DND-41 (cell line): ENCODE results near the gene IL7R.
"Not testable (repeated sequence)": the region's sequence is repeated elsewhere in the genome, so short reads cannot be mapped to it uniquely, and the experiment has no call there.

Source experiments
- ATAC-seq: fragments of 200-7000 bp; cut with Tn5 transposase; 3 replicates; pipeline ENCODE4 v1.9.1; 2021; ENCODE audit warnings: low read depth; ENCODE audit not compliant: insufficient read depth
- DNase-seq: peaks from one replicate; pipeline ENCODE4 v3.0.0-alpha.2; 2020
- H2AFZ ChIP-seq: 2 replicates; pipeline ENCODE4 v1.6.0; 2012; ENCODE audit warnings: low read depth, low read length
- H3K27ac ChIP-seq: 2 replicates; pipeline ENCODE4 v1.5.1; 2012; ENCODE audit warnings: low read length, inconsistent platforms
- H3K27me3 ChIP-seq: fragments of 200-600 bp; sonication (generic); 2 replicates; pipeline ENCODE4 v1.6.0; 2012; ENCODE audit warnings: low read length, mild to moderate bottlenecking, inconsistent platforms; ENCODE audit not compliant: insufficient read depth, poor library complexity
- H3K36me3 ChIP-seq: 2 replicates; pipeline ENCODE4 v1.5.1; 2012; ENCODE audit warnings: low read length, inconsistent platforms; ENCODE audit not compliant: insufficient read depth
- H3K4me1 ChIP-seq: 2 replicates; pipeline ENCODE4 v1.5.1; 2012; ENCODE audit warnings: mild to moderate bottlenecking, low read length; ENCODE audit not compliant: insufficient read depth
- H3K4me2 ChIP-seq: 2 replicates; pipeline ENCODE4 v1.6.0; 2012; ENCODE audit warnings: mild to moderate bottlenecking, moderate library complexity, low read length, inconsistent platforms; ENCODE audit not compliant: insufficient read depth
- H3K4me3 ChIP-seq, 2 experiments: fragments of 200-600 bp in 1 of 2; shearing (Covaris generic) in 1 of 2; 2 replicates each; pipeline ENCODE4 v1.5.1; 2012 to 2016; ENCODE audit warnings: inconsistent platforms in 2 of 2, low read length in 2 of 2, mild to moderate bottlenecking in 2 of 2, low read depth in 1 of 2, moderate library complexity in 1 of 2
- H3K79me2 ChIP-seq: 2 replicates; pipeline ENCODE4 v1.6.0; 2012; ENCODE audit warnings: low read length, inconsistent platforms; ENCODE audit not compliant: insufficient read depth
- H3K9ac ChIP-seq: 2 replicates; pipeline ENCODE4 v1.6.0; 2012; ENCODE audit warnings: low read depth, mild to moderate bottlenecking, inconsistent platforms, low read length, moderate library complexity
- H3K9me3 ChIP-seq: 2 replicates; pipeline ENCODE4 v1.5.1; 2012; ENCODE audit warnings: low read length, moderate library complexity, mild to moderate bottlenecking, inconsistent platforms; ENCODE audit not compliant: insufficient read depth, severe bottlenecking
- H4K20me1 ChIP-seq: 2 replicates; pipeline ENCODE4 v1.6.0; 2012; ENCODE audit warnings: low read length; ENCODE audit not compliant: insufficient read depth
- EZH2 ChIP-seq: IDR thresholded peaks from 3 replicates; pipeline ENCODE4 v1.6.1; 2012; ENCODE audit warnings: borderline replicate concordance, low read depth, mild to moderate bottlenecking, moderate library complexity, low read length, inconsistent platforms; ENCODE audit not compliant: severe bottlenecking
- TF ChIP-seq, protein P1 (sequence below): IDR thresholded peaks from 2 replicates; pipeline ENCODE4 v1.5.1; 2012; ENCODE audit warnings: borderline replicate concordance, low read length, moderate library complexity, mild to moderate bottlenecking; ENCODE audit not compliant: poor library complexity, severe bottlenecking; ENCODE audit errors: extremely low read depth

IL7R gene

DNA sequence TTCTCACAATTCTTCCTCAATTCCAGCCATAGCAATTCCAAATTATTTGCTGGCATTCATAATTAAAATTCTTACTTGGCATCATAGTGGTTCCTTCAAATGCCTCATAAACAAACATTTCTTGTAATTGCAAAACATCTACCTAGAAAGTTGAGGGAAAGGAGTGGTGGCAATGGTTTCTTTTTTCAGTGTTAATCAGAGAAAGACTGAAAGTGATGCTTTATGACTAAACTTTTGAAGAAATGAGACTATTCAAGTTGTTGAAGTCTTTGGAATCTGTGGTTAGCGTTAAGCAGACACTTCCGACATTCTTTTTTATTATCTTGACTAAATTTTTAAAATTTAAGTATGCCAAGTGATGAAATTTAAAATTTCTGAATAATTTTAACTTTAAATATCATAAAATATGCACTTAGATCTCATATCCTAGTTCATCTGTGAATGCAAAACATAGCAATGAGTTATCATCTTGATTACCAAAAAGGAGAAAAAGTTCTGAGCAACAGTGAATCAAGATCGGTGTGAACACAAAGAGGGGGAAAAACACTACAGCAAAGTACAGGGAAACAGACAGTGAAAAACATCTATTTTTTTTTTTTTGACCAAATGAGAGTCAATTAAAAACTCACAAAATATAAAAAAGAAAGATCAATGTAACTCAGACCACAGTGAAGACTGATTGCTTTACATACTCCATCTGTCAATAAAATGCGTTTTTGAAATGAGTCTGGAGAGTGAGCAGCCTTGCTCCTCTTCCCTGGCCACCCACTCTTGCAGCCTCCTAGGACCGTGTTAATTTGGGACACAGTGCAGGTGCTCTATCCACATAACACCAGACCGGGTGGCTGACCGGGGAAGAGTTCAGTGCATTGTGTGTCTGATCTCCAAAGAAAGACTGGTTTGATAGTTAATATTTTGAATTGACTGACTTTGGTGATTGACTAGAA, 20.6 kb upstream of the IL7R start:
- Histone ChIP-seq H3K4me3 (no peak overlapping the region), H3K27me3 (no peaks in the 10 kb centered on the region), H3K9ac (no peak overlapping the region), H3K9me3 (peaks cover 4% of the 10 kb centered on the region), H3K4me2 (no peak overlapping the region), H3K79me2 (no peaks in the 10 kb centered on the region), H2AFZ (no peak overlapping the region), H3K27ac (no peak overlapping the region), H4K20me1 (no peaks in the 10 kb centered on the region), H3K36me3 (no peaks in the 10 kb centered on the region), H3K4me1 (peaks cover 6% of the 10 kb centered on the region)
- DNase-seq (no peak), ATAC-seq (no peak)
- TF ChIP-seq, protein P1, sequence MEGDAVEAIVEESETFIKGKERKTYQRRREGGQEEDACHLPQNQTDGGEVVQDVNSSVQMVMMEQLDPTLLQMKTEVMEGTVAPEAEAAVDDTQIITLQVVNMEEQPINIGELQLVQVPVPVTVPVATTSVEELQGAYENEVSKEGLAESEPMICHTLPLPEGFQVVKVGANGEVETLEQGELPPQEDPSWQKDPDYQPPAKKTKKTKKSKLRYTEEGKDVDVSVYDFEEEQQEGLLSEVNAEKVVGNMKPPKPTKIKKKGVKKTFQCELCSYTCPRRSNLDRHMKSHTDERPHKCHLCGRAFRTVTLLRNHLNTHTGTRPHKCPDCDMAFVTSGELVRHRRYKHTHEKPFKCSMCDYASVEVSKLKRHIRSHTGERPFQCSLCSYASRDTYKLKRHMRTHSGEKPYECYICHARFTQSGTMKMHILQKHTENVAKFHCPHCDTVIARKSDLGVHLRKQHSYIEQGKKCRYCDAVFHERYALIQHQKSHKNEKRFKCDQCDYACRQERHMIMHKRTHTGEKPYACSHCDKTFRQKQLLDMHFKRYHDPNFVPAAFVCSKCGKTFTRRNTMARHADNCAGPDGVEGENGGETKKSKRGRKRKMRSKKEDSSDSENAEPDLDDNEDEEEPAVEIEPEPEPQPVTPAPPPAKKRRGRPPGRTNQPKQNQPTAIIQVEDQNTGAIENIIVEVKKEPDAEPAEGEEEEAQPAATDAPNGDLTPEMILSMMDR = no peak
- no peak for TF ChIP-seq EZH2

DNA sequence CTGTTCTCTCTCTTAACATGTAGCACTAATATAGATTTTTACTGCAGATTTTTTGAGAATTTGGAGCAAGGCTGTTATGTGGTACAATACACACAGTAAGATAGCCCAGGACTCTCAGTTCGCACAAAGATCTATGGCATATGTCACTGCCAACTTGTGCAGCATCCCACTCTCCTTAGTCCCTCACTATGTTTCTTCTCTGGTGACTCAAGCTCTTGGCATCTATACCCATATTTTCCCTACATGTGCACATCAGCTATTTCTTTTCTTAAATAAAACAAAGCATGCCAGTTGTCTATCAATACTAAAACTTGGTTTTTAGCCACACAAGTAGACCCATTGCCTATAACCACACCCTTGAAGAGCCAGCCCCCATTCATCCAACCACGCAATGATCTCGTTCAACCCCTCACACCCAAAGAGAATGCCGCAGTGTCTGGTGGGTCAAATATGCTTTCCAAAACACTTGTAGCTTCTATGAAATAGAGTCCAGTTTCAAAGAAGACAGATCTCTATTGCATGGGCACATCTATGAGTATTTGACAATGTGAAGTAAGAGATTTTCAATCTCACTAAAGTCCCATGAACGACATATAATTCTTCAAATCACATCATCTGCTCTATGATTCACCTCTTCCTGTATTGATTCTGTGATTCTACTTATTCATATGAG, 18.2 kb upstream of the IL7R start:
- H3K27ac ChIP-seq = no peak overlapping the region

DNA sequence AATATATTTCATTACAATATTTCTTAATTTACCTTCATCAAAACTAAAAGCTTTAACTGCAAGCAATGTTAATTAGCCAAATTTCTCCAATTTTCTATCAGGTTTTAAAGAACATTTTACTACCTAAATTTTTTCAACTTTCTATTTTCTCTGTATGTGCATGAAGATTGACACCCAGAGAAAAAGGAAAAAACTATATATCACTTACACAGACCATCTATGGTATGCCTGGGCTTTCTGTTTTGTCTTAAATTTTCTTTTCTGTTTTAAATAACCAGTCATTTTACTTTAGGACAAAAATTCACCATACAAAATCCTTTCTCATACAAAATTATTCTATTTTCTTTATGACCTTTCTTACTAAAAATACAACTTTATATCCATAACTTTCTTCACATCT, 13.8 kb upstream of the IL7R start:
- Histone ChIP-seq H3K27me3 (no peaks in the 10 kb centered on the region), H3K36me3 (0 out of 2 replicates have a peak, but pooled peaks cover 5% of the 10 kb centered on the region), H3K9me3 (peaks cover 57% of the 10 kb centered on the region), H3K4me3 (no peak overlapping the region), H3K79me2 (no peaks in the 10 kb centered on the region), H3K9ac (no peak overlapping the region), H4K20me1 (no peaks in the 10 kb centered on the region), H3K27ac (no peak overlapping the region), H2AFZ (no peak overlapping the region), H3K4me2 (no peak overlapping the region), H3K4me1 (no peaks in the 10 kb centered on the region)
- DNase-seq = no peak
- no peak for ATAC-seq
- TF ChIP-seq, protein P1 = no peak
- no peak for TF ChIP-seq EZH2

More for the DNA sequence above, 18.2 kb upstream of the IL7R start:
- no peaks in the 10 kb centered on the region for H4K20me1 ChIP-seq
- DNase-seq (no peak), ATAC-seq (no peak)
- H3K4me1 ChIP-seq = no peaks in the 10 kb centered on the region
- TF ChIP-seq, protein P1 = no peak
- TF ChIP-seq EZH2 = no peak
- H3K27me3 ChIP-seq = no peaks in the 10 kb centered on the region
- no peaks in the 10 kb centered on the region for H3K36me3 ChIP-seq
- H3K9ac ChIP-seq = no peak overlapping the region
- no peak overlapping the region for H3K4me3 ChIP-seq
- H3K9me3 ChIP-seq = peaks cover 16% of the 10 kb centered on the region
- no peak overlapping the region for H3K4me2 ChIP-seq
- H3K79me2 ChIP-seq = no peaks in the 10 kb centered on the region
- H2AFZ ChIP-seq = no peak overlapping the region

DNA sequence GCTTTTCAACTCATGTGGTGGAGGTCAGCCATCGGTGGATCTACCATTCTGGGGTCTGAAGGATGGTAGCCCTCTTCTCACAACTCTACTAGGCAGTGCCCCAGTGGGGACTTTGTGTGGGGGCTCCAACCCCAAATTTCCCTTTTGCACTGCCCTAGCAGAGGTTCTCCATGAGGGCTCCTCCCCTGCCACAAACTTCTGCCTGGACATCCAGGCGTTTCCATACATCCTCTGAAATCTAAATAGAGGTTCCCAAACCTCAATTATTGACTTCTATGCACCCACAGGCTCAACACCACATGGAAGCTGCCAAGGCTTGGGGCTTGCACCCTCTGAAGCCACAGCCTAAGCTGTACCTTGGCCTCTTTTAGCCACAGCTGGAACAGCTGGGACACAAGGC, 11.2 kb upstream of the IL7R start:
- H4K20me1 ChIP-seq, H3K27me3 ChIP-seq, H3K9ac ChIP-seq, H3K4me2 ChIP-seq, ATAC-seq, H2AFZ ChIP-seq, H3K27ac ChIP-seq, H3K79me2 ChIP-seq, H3K36me3 ChIP-seq, DNase-seq: not testable (repeated sequence)
- peaks cover 14% of the 10 kb centered on the region for H3K4me1 ChIP-seq
- peaks cover 57% of the 10 kb centered on the region for H3K9me3 ChIP-seq
- peak overlapping the region in 1 of 2 experiments; percentile 22; a peak in 1 of 4 replicates for H3K4me3 ChIP-seq
